ENCODE results near the gene RPL13A. TPM values are rescaled to one million over a fixed set of nuclear protein-coding genes. Genes with fewer than 3 reads are reported as not detected.

Gene RPL13A
- total and polyA plus RNA-seq, 2 of the 13 experiments (the other 11 are each of a cell fraction or from before 2014, with no cell fraction given): 2,601 to 3,407 TPM

GRCh38 chr19:49487277-49488045 is at the start of gene RPL13A (continued):
- TF ChIP-seq ZBTB40 (IDR thresholded peaks at IDR 0.05) (no peak), ZBTB40 (CRISPR knock-in tag; IDR thresholded peaks at IDR 0.05) (no peak), SNRNP70 (IDR thresholded peaks at IDR 0.05; ENCODE audit: low read depth, low read length) (no peak), SALL2 (CRISPR knock-in tag; IDR thresholded peaks at IDR 0.05) (peak; percentile 79), ZBTB20 (CRISPR knock-in tag; IDR thresholded peaks at IDR 0.05; ENCODE audit: borderline replicate concordance, low read depth) (no peak), RXRB (CRISPR knock-in tag; IDR thresholded peaks at IDR 0.05; ENCODE audit: borderline replicate concordance) (peak; percentile 77; the same call in 1 of the 2 replicates), SOX13 (IDR thresholded peaks at IDR 0.05) (no peak), SOX13 (CRISPR knock-in tag; conservative IDR thresholded peaks at IDR 0.05 in 1 of 2, IDR thresholded peaks at IDR 0.05 in 1 of 2) (peak in 1 of 2 experiments; percentile 23; a peak in 1 of 4 replicates), ZNF724P (CRISPR knock-in tag; IDR thresholded peaks at IDR 0.05; ENCODE audit: borderline replicate concordance) (0 out of 2 replicates have a peak, but pooled peaks have one; percentile 82), NFKBIZ (CRISPR knock-in tag; IDR thresholded peaks at IDR 0.05) (peak; percentile 82; the same call in 1 of the 2 replicates), HNF1A (IDR thresholded peaks at IDR 0.05; ENCODE audit: low read depth) (0 out of 2 replicates have a peak, but pooled peaks have one; percentile 44), HNF1A (CRISPR knock-in tag; IDR thresholded peaks at IDR 0.05; ENCODE audit: borderline replicate concordance) (peak; percentile 46; the same call in 1 of the 2 replicates), ZNF513 (CRISPR knock-in tag; conservative IDR thresholded peaks at IDR 0.05) (no peak), BRCA1 (CRISPR knock-in tag; IDR thresholded peaks at IDR 0.05) (no peak; the same call in 1 of the 2 replicates)

Data from HepG2 (cell line).